Neuronal stem cell (in vitro differentiated cells): ENCODE data around the gene S1PR2.
A peak's percentile ranks its signal among the peaks of the same experiment; 100 is the strongest.

ENCODE experiments used
- DNase-seq: peaks from one replicate; pipeline ENCODE4 v3.0.0-alpha.2; 2013; ENCODE audit warnings: low spot score
- H2AFZ ChIP-seq: one replicate; pipeline ENCODE4 v1.6.1; 2013; ENCODE audit warnings: mild to moderate bottlenecking, low read length, inconsistent platforms
- H2AK5ac ChIP-seq: 2 replicates; pipeline ENCODE4 v1.6.1; 2013; ENCODE audit warnings: low read depth, mild to moderate bottlenecking, inconsistent platforms, low read length, moderate library complexity, mixed read lengths
- H2BK120ac ChIP-seq: 2 replicates; pipeline ENCODE4 v1.6.1; 2013; ENCODE audit warnings: low read depth, mild to moderate bottlenecking, inconsistent platforms, low read length, moderate library complexity, mixed read lengths
- H2BK12ac ChIP-seq: one replicate; pipeline ENCODE4 v1.6.1; 2013; ENCODE audit warnings: low read length, inconsistent platforms
- H2BK15ac ChIP-seq: 2 replicates; pipeline ENCODE4 v1.6.1; 2013; ENCODE audit warnings: mild to moderate bottlenecking, low read length, inconsistent platforms, mixed read lengths
- H2BK5ac ChIP-seq: one replicate; pipeline ENCODE4 v1.6.1; 2013; ENCODE audit warnings: inconsistent platforms, mild to moderate bottlenecking, low read length, moderate library complexity
- H3K14ac ChIP-seq: one replicate; pipeline ENCODE4 v1.6.1; 2013; ENCODE audit warnings: low read length, inconsistent platforms
- H3K18ac ChIP-seq: 2 replicates; pipeline ENCODE4 v1.6.1; 2013; ENCODE audit warnings: low read length, inconsistent platforms
- H3K23ac ChIP-seq: 2 replicates; pipeline ENCODE4 v1.6.1; 2013; ENCODE audit warnings: low read depth, mild to moderate bottlenecking, mixed read lengths, low read length, inconsistent platforms; ENCODE audit not compliant: poor library complexity
- H3K27ac ChIP-seq: replicated peaks from 3 replicates; pipeline ENCODE4 v1.5.1; 2013; ENCODE audit warnings: low read length, inconsistent platforms
- H3K27me3 ChIP-seq, 3 experiments: 2 replicates each; pipeline ENCODE4 v1.6.1; 2013; ENCODE audit warnings: low read length in 3 of 3, mild to moderate bottlenecking in 2 of 3, inconsistent platforms in 1 of 3, low read depth in 1 of 3, mixed read lengths in 1 of 3, moderate library complexity in 1 of 3; ENCODE audit not compliant: control insufficient read depth in 3 of 3, insufficient read depth in 3 of 3
- H3K36me3 ChIP-seq, 2 donors: replicated peaks in 1 of 2; 2 replicates each; pipeline ENCODE4 v1.6.1; 2013; ENCODE audit warnings: low read length in 2 of 2; ENCODE audit not compliant: control insufficient read depth in 2 of 2, insufficient read depth in 2 of 2
- H3K4ac ChIP-seq: 2 replicates; pipeline ENCODE4 v1.6.1; 2013; ENCODE audit warnings: inconsistent platforms, mild to moderate bottlenecking, low read length, moderate library complexity
- H3K4me1 ChIP-seq, 2 donors: 1 replicate in 1 of 2; 2 replicates in 1 of 2; pipeline ENCODE4 v1.6.1; 2013; ENCODE audit warnings: low read length in 2 of 2, low read depth in 1 of 2; ENCODE audit not compliant: control insufficient read depth in 2 of 2, insufficient read depth in 1 of 2
- H3K4me2 ChIP-seq: one replicate; pipeline ENCODE4 v1.6.1; 2013; ENCODE audit warnings: mild to moderate bottlenecking, low read length, inconsistent platforms; ENCODE audit not compliant: insufficient read depth, poor library complexity, severe bottlenecking
- H3K4me3 ChIP-seq, 2 donors: 2 replicates each; pipeline ENCODE4 v1.5.1; 2013; ENCODE audit warnings: low read length in 2 of 2, mild to moderate bottlenecking in 2 of 2, inconsistent platforms in 1 of 2, moderate library complexity in 1 of 2
- H3K79me1 ChIP-seq: one replicate; pipeline ENCODE4 v1.6.1; 2013; ENCODE audit warnings: low read depth, mild to moderate bottlenecking, inconsistent platforms, low read length, moderate library complexity
- H3K9ac ChIP-seq: one replicate; pipeline ENCODE4 v1.6.1; 2013; ENCODE audit warnings: mild to moderate bottlenecking, low read depth, low read length, inconsistent platforms; ENCODE audit not compliant: poor library complexity
- H3K9me3 ChIP-seq, 2 donors: replicated peaks in 1 of 2; 2 replicates each; pipeline versions ENCODE3 to v1.6.1; 2013; ENCODE audit warnings: low read length in 2 of 2, mild to moderate bottlenecking in 2 of 2, inconsistent platforms in 1 of 2, low read depth in 1 of 2, mixed read lengths in 1 of 2, moderate library complexity in 1 of 2; ENCODE audit not compliant: control insufficient read depth in 2 of 2, insufficient read depth in 1 of 2
- H4K8ac ChIP-seq: one replicate; pipeline ENCODE4 v1.6.1; 2013; ENCODE audit warnings: low read depth, mild to moderate bottlenecking, inconsistent platforms, low read length, moderate library complexity
- H4K91ac ChIP-seq: one replicate; pipeline ENCODE4 v1.6.1; 2013; ENCODE audit warnings: low read length, low read depth, mild to moderate bottlenecking, inconsistent platforms; ENCODE audit not compliant: poor library complexity
- WGBS, 2 donors: extraction: QIAGEN DNeasy Blood & Tissue Kit; methylation state at CpG; one replicate each; pipeline ENCODE4 v1.1.7; 2013; ENCODE audit warnings: missing lambda C conversion rate in 2 of 2, mixed read lengths in 1 of 2; ENCODE audit not compliant: insufficient read length in 2 of 2, insufficient replicate concordance in 1 of 2; ENCODE audit errors: extremely low coverage in 2 of 2; 5-methylcytosine and 5-hydroxymethylcytosine counted together

The S1PR2 gene

GRCh38 chr19:10228393-10228792 lies 2.7 kb downstream of the S1PR2 start:
- H4K8ac ChIP-seq: no peak overlapping the region
- no peak overlapping the region for H3K4ac ChIP-seq
- peak overlapping the region; percentile 0 for H2BK15ac ChIP-seq
- DNase-seq: no peak
- H3K4me1 ChIP-seq: peaks cover 13 to 18% of the 10 kb centered on the region in 2 donors
- no peaks in the 10 kb centered on the region for H3K9me3 ChIP-seq
- H4K91ac ChIP-seq: no peak overlapping the region
- no peaks in the 10 kb centered on the region for H3K27me3 ChIP-seq
- no peak overlapping the region for H3K9ac ChIP-seq
- no peak overlapping the region for H3K23ac ChIP-seq
- WGBS, 2 donors: no CpG with 5 or more reads among the region's 5 CpGs
- H3K36me3 ChIP-seq: peaks cover 7 to 20% of the 10 kb centered on the region in 2 donors
- H2AFZ ChIP-seq: no peak overlapping the region
- H2BK5ac ChIP-seq: no peak overlapping the region
- no peak overlapping the region for H2BK12ac ChIP-seq
- H3K4me3 ChIP-seq: no peak overlapping the region
- no peak overlapping the region for H2BK120ac ChIP-seq
- H3K79me1 ChIP-seq: peaks cover 21% of the 10 kb centered on the region
- H3K14ac ChIP-seq: no peak overlapping the region
- no peak overlapping the region for H3K18ac ChIP-seq
- H2AK5ac ChIP-seq: no peak overlapping the region
- no peak overlapping the region for H3K4me2 ChIP-seq
- no peak overlapping the region for H3K27ac ChIP-seq

DNA sequence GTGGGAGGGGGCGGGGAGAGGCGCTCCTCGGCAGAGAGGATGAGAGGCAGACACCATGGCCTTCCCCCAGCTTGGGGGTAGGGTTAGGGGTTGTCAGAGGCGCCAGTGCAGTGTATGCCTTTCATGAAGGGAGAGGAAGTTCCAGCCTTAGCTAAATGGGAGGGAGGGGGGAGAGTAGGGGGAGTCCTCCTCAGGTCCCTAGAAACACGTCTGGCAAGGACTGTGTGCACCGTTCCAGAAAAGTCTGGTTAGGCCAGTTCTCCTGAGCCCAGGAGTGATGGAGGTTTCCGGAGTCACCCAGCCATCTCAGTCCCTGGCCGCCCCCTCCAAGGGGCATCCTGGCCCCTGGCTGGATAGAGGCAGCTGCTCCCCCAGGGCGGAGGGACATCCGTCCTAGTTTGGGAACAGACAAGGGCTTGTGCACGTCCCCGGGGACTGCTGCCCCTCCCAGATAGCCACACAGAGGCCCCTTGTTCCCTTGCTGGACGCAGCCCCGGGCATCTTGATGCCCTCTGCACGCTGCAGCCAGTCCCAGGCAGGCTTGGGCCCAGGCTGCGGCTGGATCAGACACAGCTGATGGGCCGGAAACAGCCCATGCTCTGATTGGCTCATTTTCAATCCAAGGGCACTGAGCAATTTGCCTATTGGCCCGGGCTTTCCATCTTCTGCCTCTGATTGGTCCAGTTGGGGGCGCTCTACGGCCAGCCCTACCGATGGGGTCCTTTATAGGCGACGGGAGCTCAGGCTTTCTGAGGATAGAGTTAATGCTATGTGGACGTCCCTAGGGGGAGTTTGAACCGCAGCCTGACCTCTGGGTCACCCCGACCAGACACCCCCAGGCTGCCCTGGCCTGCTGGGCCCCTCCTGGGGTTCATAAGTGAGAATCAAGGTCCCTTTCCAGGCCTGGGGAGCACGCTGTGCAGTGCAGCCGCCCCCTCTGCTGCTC lies 3.8 kb downstream of the S1PR2 start:
- no peak overlapping the region for H3K27ac ChIP-seq
- peaks cover 21% of the 10 kb centered on the region for H3K79me1 ChIP-seq
- H3K4ac ChIP-seq: no peak overlapping the region
- H2AFZ ChIP-seq: no peak overlapping the region
- H3K4me2 ChIP-seq: peak overlapping the region; percentile 12
- H3K9ac ChIP-seq: peak overlapping the region; percentile 44
- H3K18ac ChIP-seq: peak overlapping the region; percentile 87
- H3K36me3 ChIP-seq: peaks cover 11 to 27% of the 10 kb centered on the region in 2 donors
- no peaks in the 10 kb centered on the region for H3K27me3 ChIP-seq
- no peak overlapping the region for H3K14ac ChIP-seq
- no peak overlapping the region for H4K8ac ChIP-seq
- H4K91ac ChIP-seq: no peak overlapping the region
- peak overlapping the region; percentile 67 for H2BK15ac ChIP-seq
- peaks cover 13 to 18% of the 10 kb centered on the region in 2 donors for H3K4me1 ChIP-seq
- no peak overlapping the region for H3K4me3 ChIP-seq
- peak overlapping the region; percentile 61 for H2BK120ac ChIP-seq
- H3K9me3 ChIP-seq: no peaks in the 10 kb centered on the region
- WGBS, 2 donors: no CpG with 5 or more reads among the region's 28 CpGs
- H2BK5ac ChIP-seq: no peak overlapping the region
- no peak overlapping the region for H2BK12ac ChIP-seq
- DNase-seq: no peak
- H3K23ac ChIP-seq: peak overlapping the region; percentile 85
- peak overlapping the region; percentile 96 for H2AK5ac ChIP-seq

- Histone ChIP-seq H2BK5ac (no peak overlapping the region), H3K9me3 (no peaks in the 10 kb centered on the region), H3K27me3 (no peaks in the 10 kb centered on the region), H2AK5ac (no peak overlapping the region), H3K14ac (no peak overlapping the region), H3K27ac (peak overlapping the region; percentile 23), H4K91ac (no peak overlapping the region), H2BK12ac (no peak overlapping the region), H3K79me1 (peaks cover 18% of the 10 kb centered on the region), H3K23ac (no peak overlapping the region), H3K18ac (no peak overlapping the region), H3K36me3 (peaks cover 14 to 27% of the 10 kb centered on the region in 2 donors), H3K4me1 (peaks cover 13 to 15% of the 10 kb centered on the region in 2 donors), H2BK120ac (no peak overlapping the region), H3K4me2 (no peak overlapping the region), H2BK15ac (no peak overlapping the region), H3K9ac (no peak overlapping the region), H3K4me3 (no peak overlapping the region), H4K8ac (no peak overlapping the region), H2AFZ (no peak overlapping the region), H3K4ac (no peak overlapping the region)
- WGBS, 2 donors: no CpG with 5 or more reads among the region's 13 CpGs
- no peak for DNase-seq
Observed at GRCh38 chr19:10226376-10227025, 4.6 kb downstream of the S1PR2 start.

DNA sequence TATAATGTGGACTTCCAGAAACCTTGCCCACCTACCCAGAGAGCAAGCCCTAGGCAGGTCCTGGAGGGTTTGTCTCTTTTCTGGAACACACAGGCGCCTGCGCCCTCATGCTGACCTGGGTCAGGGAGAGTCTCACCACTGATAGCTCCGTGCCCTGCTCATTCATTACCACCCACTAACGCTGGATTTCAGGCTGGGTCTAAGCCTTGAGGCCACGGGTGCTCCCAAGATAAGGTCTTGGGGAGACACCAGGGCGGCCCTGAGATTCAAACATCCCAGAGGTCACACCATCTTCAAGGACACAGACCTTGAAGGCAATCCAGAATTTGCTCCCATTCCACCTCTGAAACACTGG lies 5.1 kb downstream of the S1PR2 start:
- peaks cover 13 to 14% of the 10 kb centered on the region in 2 donors for H3K4me1 ChIP-seq
- H2BK12ac ChIP-seq: no peak overlapping the region
- no peaks in the 10 kb centered on the region for H3K9me3 ChIP-seq
- H3K14ac ChIP-seq: no peak overlapping the region
- peaks cover 18% of the 10 kb centered on the region for H3K79me1 ChIP-seq
- DNase-seq: no peak
- H3K23ac ChIP-seq: no peak overlapping the region
- H3K4ac ChIP-seq: no peak overlapping the region
- no CpG with 5 or more reads among the region's 6 CpGs for WGBS, 2 donors
- no peak overlapping the region for H2BK15ac ChIP-seq
- no peak overlapping the region for H4K8ac ChIP-seq
- no peak overlapping the region for H4K91ac ChIP-seq
- H3K36me3 ChIP-seq: peaks cover 15 to 27% of the 10 kb centered on the region in 2 donors
- no peak overlapping the region for H3K4me3 ChIP-seq
- H2AK5ac ChIP-seq: no peak overlapping the region
- no peak overlapping the region for H3K9ac ChIP-seq
- no peak overlapping the region for H2BK5ac ChIP-seq
- no peak overlapping the region for H2BK120ac ChIP-seq
- no peaks in the 10 kb centered on the region for H3K27me3 ChIP-seq
- no peak overlapping the region for H3K18ac ChIP-seq
- H2AFZ ChIP-seq: no peak overlapping the region
- no peak overlapping the region for H3K4me2 ChIP-seq
- no peak overlapping the region for H3K27ac ChIP-seq
